ENCODE data around the gene ZNF780B.

GRCh38 chr19:40081411-40081810, 25.4 kb upstream of the ZNF780B start:
- TF ChIP-seq CTCF (IDR thresholded peaks at IDR 0.05) (no peak), POLR2AphosphoS5 (IDR thresholded peaks at IDR 0.05) (no peak)
